Stimulated activated CD4-positive, alpha-beta T cell treated with anti-CD3 and anti-CD28 coated beads, TNF-alpha, amount 100 ng/mL, for 24 hours (primary cell): ENCODE measurements around the gene SIRT7.
"Not testable (repeated sequence)": the region's sequence is repeated elsewhere in the genome, so short reads cannot be mapped to it uniquely, and the experiment has no call there.

ENCODE experiments used
- DNase-seq, 3 experiments: peaks; one replicate each; pipeline ENCODE4 v3.0.0-alpha.2; 2020; ENCODE audit warnings: low read depth in 3 of 3

Gene SIRT7

GRCh38 chr17:81955058-81955681 is 37.2 kb upstream of the SIRT7 start:
- no peak for DNase-seq

- no peak for DNase-seq
These were observed 36.4 kb upstream of the SIRT7 start for GRCh38 chr17:81954131-81955057.

- not testable (repeated sequence) for DNase-seq
These were observed 35.5 kb upstream of the SIRT7 start for GRCh38 chr17:81953443-81953842.

GRCh38 chr17:81952792-81953228 is 34.8 kb upstream of the SIRT7 start:
- DNase-seq, result no peak

- DNase-seq, result no peak
These were observed 34.1 kb upstream of the SIRT7 start for GRCh38 chr17:81951785-81952684.

GRCh38 chr17:81950501-81950900 is 32.5 kb upstream of the SIRT7 start:
- no peak for DNase-seq

- no peak for DNase-seq
These were observed 30.8 kb upstream of the SIRT7 start for GRCh38 chr17:81948635-81949378.

GRCh38 chr17:81947189-81947588 is 29.2 kb upstream of the SIRT7 start, which contains the start of gene MYADML2:
Gene MYADML2, minus strand, starts transcription at chr17:81947233. Its CDS starts 5,492 bp downstream, at chr17:81941741.
- no peak for DNase-seq

GRCh38 chr17:81944858-81945257 is 26.9 kb upstream of the SIRT7 start:
- DNase-seq, result no peak

GRCh38 chr17:81942167-81942553 is 24.2 kb upstream of the SIRT7 start:
- DNase-seq, result no peak

GRCh38 chr17:81941484-81942166 is 23.6 kb upstream of the SIRT7 start:
- DNase-seq, result no peak

- DNase-seq, result no peak
These were observed 22.8 kb upstream of the SIRT7 start for GRCh38 chr17:81940538-81941483.

- DNase-seq, result no peak
These were observed 22.0 kb upstream of the SIRT7 start for GRCh38 chr17:81939881-81940385.

- DNase-seq, result no peak
These were observed 21.2 kb upstream of the SIRT7 start for GRCh38 chr17:81939218-81939617.

GRCh38 chr17:81935709-81936084 is 17.7 kb upstream of the SIRT7 start:
- no peak for DNase-seq

GRCh38 chr17:81934850-81935708 is 17.1 kb upstream of the SIRT7 start:
- DNase-seq, result no peak

GRCh38 chr17:81934098-81934757 is 16.3 kb upstream of the SIRT7 start:
- DNase-seq, result no peak

- DNase-seq, result no peak
These were observed 15.3 kb upstream of the SIRT7 start for GRCh38 chr17:81933178-81933699.
